A549 (cell line): ENCODE data around the gene COX10. TPM values are rescaled to one million over a fixed set of nuclear protein-coding genes. Genes with fewer than 3 reads are reported as not detected.

Source experiments
- ATAC-seq, 2 experiments: fragments of 200-7000 bp in 1 of 2; fragments of >200 bp in 1 of 2; cut with Nextera tagmentation in 1 of 2; cut with Tn5 transposase in 1 of 2; 3 replicates each; pipeline versions ENCODE4 v1.8.0 to v1.9.1; 2018 to 2020; ENCODE audit warnings: mild to moderate bottlenecking in 1 of 2, moderate library complexity in 1 of 2
- CTCF ChIA-PET: fragments of 300-600 bp; sonication (Branson Sonifier 250); formaldehyde crosslinking; extraction: SDS; loops from one replicate; lab custom pipeline; 2021; ENCODE audit warnings: antibody characterized with exemption, inconsistent platforms; lab: Yijun Ruan, JAX
- POLR2A ChIA-PET: fragments of 350-600 bp; formaldehyde crosslinking; extraction: SDS; loops from one replicate; lab custom pipeline; 2021; ENCODE audit warnings: antibody characterized with exemption, inconsistent platforms; lab: Yijun Ruan, JAX
- DNase-seq, 2 experiments: peaks; one replicate each; pipeline versions ENCODE4 v3.0.0 to v3.0.0-alpha.2; 2011 to 2016; ENCODE audit warnings: low read depth in 1 of 2, low spot score in 1 of 2
- FAIRE-seq: peaks from 2 replicates; lab custom pipeline; 2011; peaks lifted over from hg19 to GRCh38; lab: Jason Lieb, UNC
- H3K27ac ChIP-seq, 2 experiments: fragments of >200 bp; sonication (Bioruptor Twin); formaldehyde crosslinking; 3 replicates each; pipeline ENCODE4 v1.5.1; 2016 to 2017
- H3K4me1 ChIP-seq: fragments of >200 bp; sonication (Bioruptor Twin); formaldehyde crosslinking; 3 replicates; pipeline ENCODE4 v1.6.1; 2016
- H3K4me2 ChIP-seq: fragments of >200 bp; sonication (Bioruptor Twin); formaldehyde crosslinking; 3 replicates; pipeline ENCODE4 v1.6.1; 2016
- H3K4me3 ChIP-seq: fragments of >200 bp; sonication (Bioruptor Twin); formaldehyde crosslinking; 3 replicates; pipeline ENCODE4 v1.5.1; 2016
- H3K9me3 ChIP-seq: fragments of >200 bp; sonication (Bioruptor Twin); formaldehyde crosslinking; 3 replicates; pipeline ENCODE4 v1.6.1; 2016
- CBX2 ChIP-seq: fragments of 200-600 bp; sonication (generic); IDR thresholded peaks from 2 replicates; pipeline ENCODE4 v1.6.1; 2016; ENCODE audit warnings: low read depth, mild to moderate bottlenecking, borderline replicate concordance
- CBX8 ChIP-seq: fragments of 200-600 bp; sonication (generic); IDR thresholded peaks from 2 replicates; pipeline ENCODE4 v1.6.1; 2016
- CTCF ChIP-seq: fragments of >200 bp; sonication (Bioruptor Twin); formaldehyde crosslinking; IDR thresholded peaks from 3 replicates; pipeline ENCODE4 v1.5.1; 2016
- EHMT2 ChIP-seq: fragments of 200-600 bp; sonication (generic); IDR thresholded peaks from 2 replicates; pipeline ENCODE4 v1.6.1; 2016; ENCODE audit warnings: antibody characterized with exemption, low read depth, mild to moderate bottlenecking, moderate library complexity
- ESRRA ChIP-seq: fragments of 150-350 bp; IDR thresholded peaks from 2 replicates; pipeline ENCODE4 v1.6.1; 2014; ENCODE audit warnings: mild to moderate bottlenecking, low read length, borderline replicate concordance
- FOSB ChIP-seq: fragments of 250-450 bp; sonication (Bioruptor Pico); IDR thresholded peaks from 2 replicates; pipeline ENCODE4 v1.5.0; 2020; ENCODE audit warnings: mild to moderate bottlenecking, moderate library complexity
- FOXS1 ChIP-seq: fragments of 250-450 bp; sonication (Bioruptor Pico); IDR thresholded peaks from 2 replicates; pipeline ENCODE4 v1.5.0; 2020; ENCODE audit warnings: mild to moderate bottlenecking, moderate library complexity
- GATA3 ChIP-seq: IDR thresholded peaks from 2 replicates; pipeline ENCODE4 v1.6.1; 2012; ENCODE audit warnings: borderline replicate concordance
- HDAC2 ChIP-seq: fragments of 200-600 bp; sonication (generic); IDR thresholded peaks from 2 replicates; pipeline ENCODE4 v1.6.1; 2016
- HEYL ChIP-seq: fragments of 250-450 bp; sonication (Bioruptor Pico); IDR thresholded peaks from 2 replicates; pipeline ENCODE4 v1.8.0; 2021; ENCODE audit warnings: mild to moderate bottlenecking, moderate library complexity
- HMGXB4 ChIP-seq: fragments of 250-450 bp; sonication (Bioruptor Pico); IDR thresholded peaks from 2 replicates; pipeline ENCODE4 v1.5.0; 2021; ENCODE audit warnings: mild to moderate bottlenecking, moderate library complexity, borderline replicate concordance
- HOXB5 ChIP-seq: fragments of 250-450 bp; sonication (Bioruptor Pico); IDR thresholded peaks from 2 replicates; pipeline ENCODE4 v1.5.0; 2020; ENCODE audit warnings: mild to moderate bottlenecking, moderate library complexity
- JUNB ChIP-seq: fragments of >200 bp; sonication (Bioruptor Twin); formaldehyde crosslinking; IDR thresholded peaks from 2 replicates; pipeline ENCODE4 v1.6.1; 2016
- KDM5A ChIP-seq: fragments of 200-600 bp; sonication (generic); IDR thresholded peaks from 2 replicates; pipeline ENCODE4 v1.6.1; 2016; ENCODE audit warnings: antibody characterized with exemption, mild to moderate bottlenecking
- MAZ ChIP-seq: fragments of 150-350 bp; IDR thresholded peaks from 2 replicates; pipeline ENCODE4 v1.6.1; 2014; ENCODE audit warnings: antibody characterized with exemption, low read depth, low read length, borderline replicate concordance
- PBX3 ChIP-seq: IDR thresholded peaks from 2 replicates; pipeline ENCODE4 v1.6.1; 2012
- POLR2A ChIP-seq: IDR thresholded peaks from 2 replicates; pipeline ENCODE4 v1.6.1; 2012; ENCODE audit warnings: mild to moderate bottlenecking, low read length
- RNF2 ChIP-seq: fragments of 200-600 bp; sonication (generic); IDR thresholded peaks from 2 replicates; pipeline ENCODE4 v1.6.1; 2016; ENCODE audit warnings: low read depth, mild to moderate bottlenecking, antibody characterized with exemption, moderate library complexity, borderline replicate concordance
- SMC3 ChIP-seq: fragments of >200 bp; sonication (Bioruptor Twin); formaldehyde crosslinking; IDR thresholded peaks from 3 replicates; pipeline ENCODE4 v1.6.1; 2018; ENCODE audit warnings: inconsistent platforms
- TFCP2L1 ChIP-seq: fragments of 250-450 bp; sonication (Bioruptor Pico); IDR thresholded peaks from 2 replicates; pipeline ENCODE4 v1.5.0; 2021; ENCODE audit warnings: mild to moderate bottlenecking
- TP53 ChIP-seq: fragments of 250-450 bp; sonication (Bioruptor Pico); IDR thresholded peaks from 2 replicates; pipeline ENCODE4 v1.5.0; 2021; ENCODE audit warnings: mild to moderate bottlenecking, moderate library complexity
- ZFP36 ChIP-seq: fragments of 450-650 bp; IDR thresholded peaks from 2 replicates; pipeline ENCODE4 v1.6.1; 2014; ENCODE audit warnings: borderline replicate concordance; ENCODE audit not compliant: partially characterized antibody
- WGBS: methylation state at CpG from one replicate; pipeline ENCODE4 v1.1.6; 2017; ENCODE audit errors: missing lambda C conversion rate; 5-methylcytosine and 5-hydroxymethylcytosine counted together
- polyA plus RNA-seq, 4 experiments: library from polyadenylated mRNA; depleted of rRNA in 3 of 4; stranded (reverse); fragments of >200 nt; fragmentation: RNase III in 1 of 4; extraction: RNeasy Plus Mini Kit Qiagen cat#74134 plus additional on column Dnase treatment in 1 of 4; gene quantifications; 2 replicates in 3 of 4; 3 replicates in 1 of 4; pipeline ENCODE4 v1.2.3, GENCODE V29; 2011 to 2017

COX10 gene
- polyA plus RNA-seq, 2 of the 4 experiments (the other 2 are of a cell fraction), result 15.1 to 25.8 TPM

- ATAC-seq (no peak), DNase-seq (no peak), FAIRE-seq (no peak)
- Histone ChIP-seq H3K4me3 (no peak overlapping the region), H3K4me2 (no peak overlapping the region), H3K4me1 (no peaks in the 10 kb centered on the region), H3K27ac (no peak overlapping the region), H3K9me3 (no peaks in the 10 kb centered on the region)
- POLR2A ChIA-PET, result no interaction called here
- TF ChIP-seq CBX8 (no peak), HMGXB4 (CRISPR knock-in tag) (no peak), HEYL (no peak), ESRRA (no peak), MAZ (no peak), POLR2A (no peak), FOSB (CRISPR knock-in tag) (no peak), GATA3 (no peak), HOXB5 (CRISPR knock-in tag) (no peak)
- CTCF ChIA-PET, result interaction anchor here (0.5 to 0.6 kb wide), 2 partner anchors 81 to 464 kb away, joined by 4 read pairs; no protein-coding TSS in a partner anchor
- 96% methylated on average over 5 of the region's 5 CpGs for WGBS
Observed at GRCh38 chr17:14050616-14051015, 18.7 kb upstream of the COX10 start.

- Histone ChIP-seq H3K4me1 (no peaks in the 10 kb centered on the region), H3K27ac (no peak overlapping the region)
- CTCF ChIA-PET, result interaction anchor here (1.2 kb wide), 1 partner anchor 15 kb away, joined by 3 read pairs; no protein-coding TSS in a partner anchor
- WGBS, result 96% methylated on average over 4 of the region's 4 CpGs
- TF ChIP-seq HOXB5 (CRISPR knock-in tag) (no peak), PBX3 (no peak), KDM5A (no peak), TFCP2L1 (no peak), EHMT2 (no peak), JUNB (no peak), CBX2 (no peak), FOXS1 (CRISPR knock-in tag) (no peak), SMC3 (no peak), CTCF (no peak), TP53 (CRISPR knock-in tag) (no peak), FOSB (CRISPR knock-in tag) (no peak), ZFP36 (no peak), RNF2 (no peak), HDAC2 (no peak)
- TF ChIP-seq, all 56 proteins: peak for 0
- H3K4me2 ChIP-seq, result no peak overlapping the region
- ATAC-seq (no peak), DNase-seq (no peak), FAIRE-seq (no peak)
- H3K9me3 ChIP-seq, result no peaks in the 10 kb centered on the region
- H3K4me3 ChIP-seq, result no peak overlapping the region
- POLR2A ChIA-PET, result no interaction called here
Observed at GRCh38 chr17:14051692-14052091, 17.6 kb upstream of the COX10 start.
